GM21381 (cell line): Measurements from ENCODE around the gene ZNF444.

ENCODE experiments used
- ATAC-seq: cut with Tn5 transposase; IDR thresholded peaks from one replicate; pipeline ENCODE4 v1.9.1; 2021; ENCODE audit warnings: mild to moderate bottlenecking, moderate library complexity; ENCODE audit not compliant: unreplicated experiment

The ZNF444 gene

DNA sequence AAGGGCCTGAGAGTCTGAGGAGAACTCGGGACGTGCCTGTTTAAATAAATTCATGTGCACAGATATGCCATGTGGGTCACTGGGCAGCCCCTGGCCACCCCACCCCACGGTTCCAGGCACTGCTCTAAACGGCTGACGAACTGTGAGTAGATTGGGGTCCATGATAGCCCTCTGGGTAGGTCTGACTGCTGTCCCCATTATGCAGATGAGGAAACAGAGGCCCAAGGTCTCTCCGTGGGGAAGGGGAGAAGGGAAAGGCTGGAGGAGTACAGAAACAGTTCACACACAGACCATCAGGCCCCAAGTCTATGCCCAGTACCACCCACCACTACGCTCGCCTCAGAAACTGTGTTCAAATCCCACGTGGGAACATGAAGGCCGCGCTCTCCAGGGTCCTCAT, 34.1 kb upstream of the ZNF444 start:
- no peak for ATAC-seq

DNA sequence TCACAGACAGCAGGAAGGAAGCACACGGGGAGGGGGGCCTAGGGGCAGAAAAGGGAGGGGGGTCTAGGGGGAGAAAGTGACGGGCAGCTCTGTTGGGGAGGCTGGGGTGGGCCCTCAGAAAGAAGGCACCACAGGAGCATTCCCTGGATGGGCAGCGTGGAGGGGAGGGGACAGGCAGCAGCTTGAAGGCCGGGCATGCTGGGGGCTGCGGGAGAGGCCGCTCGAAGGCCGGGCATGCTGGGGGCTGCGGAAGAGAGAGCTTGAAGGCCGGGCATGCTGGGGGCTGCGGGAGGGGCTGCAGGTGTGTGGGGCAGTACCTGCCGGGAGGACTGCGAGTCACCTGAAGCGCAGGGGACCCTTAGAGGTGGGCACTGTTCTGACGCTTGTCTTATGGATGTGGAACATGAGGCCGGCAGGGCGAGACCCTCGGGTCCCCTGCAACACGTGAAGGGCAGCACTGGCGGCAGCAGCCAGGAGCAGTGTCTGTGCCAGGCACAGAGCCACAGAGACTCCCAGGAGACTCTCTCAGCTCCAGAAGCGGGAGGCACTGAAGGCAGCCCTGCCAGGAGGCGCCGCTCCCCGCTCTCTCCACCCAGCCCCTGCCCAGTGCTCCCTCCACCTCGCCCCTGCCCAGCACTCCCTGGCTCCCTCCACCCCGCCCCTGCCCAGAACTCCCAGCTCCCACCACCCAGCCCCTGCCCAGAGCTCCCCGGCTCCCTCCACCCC, 33.3 kb upstream of the ZNF444 start:
- no peak for ATAC-seq

DNA sequence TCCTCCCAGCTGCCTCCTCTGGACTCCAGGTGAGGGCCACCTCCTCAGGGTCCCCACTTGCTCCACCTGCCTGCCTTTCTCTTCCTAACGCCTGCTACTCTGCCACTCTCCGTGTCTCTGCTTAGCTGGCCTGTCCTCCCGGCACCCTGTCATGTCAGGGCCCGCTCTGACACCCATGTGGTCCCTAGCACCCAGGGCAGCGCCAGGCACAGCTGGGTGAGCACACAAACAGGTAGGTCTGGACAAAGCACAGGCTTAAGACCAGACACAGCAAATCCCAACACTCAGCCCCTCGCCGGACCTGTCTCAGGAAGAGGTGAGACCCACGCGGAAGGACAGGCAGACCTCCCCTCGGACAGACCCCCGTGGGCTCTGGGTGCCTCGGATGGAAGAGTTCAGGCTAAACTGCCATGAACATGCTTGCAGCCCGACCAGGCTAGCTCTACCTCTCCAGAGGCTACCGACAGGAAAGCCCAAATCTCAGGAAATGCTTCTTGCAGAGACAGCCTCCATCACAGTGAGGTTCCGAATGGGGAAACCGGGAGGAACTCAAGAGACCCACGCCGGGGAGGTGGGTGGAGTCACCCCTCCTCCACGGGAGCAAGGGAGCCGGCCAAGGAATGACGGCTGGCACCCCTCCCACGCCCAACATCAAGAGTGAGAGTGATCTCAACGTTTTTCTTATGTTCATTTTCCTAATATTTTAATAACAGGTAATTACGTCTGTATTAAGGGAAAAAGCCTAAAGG, 32.5 kb upstream of the ZNF444 start:
- no peak for ATAC-seq

DNA sequence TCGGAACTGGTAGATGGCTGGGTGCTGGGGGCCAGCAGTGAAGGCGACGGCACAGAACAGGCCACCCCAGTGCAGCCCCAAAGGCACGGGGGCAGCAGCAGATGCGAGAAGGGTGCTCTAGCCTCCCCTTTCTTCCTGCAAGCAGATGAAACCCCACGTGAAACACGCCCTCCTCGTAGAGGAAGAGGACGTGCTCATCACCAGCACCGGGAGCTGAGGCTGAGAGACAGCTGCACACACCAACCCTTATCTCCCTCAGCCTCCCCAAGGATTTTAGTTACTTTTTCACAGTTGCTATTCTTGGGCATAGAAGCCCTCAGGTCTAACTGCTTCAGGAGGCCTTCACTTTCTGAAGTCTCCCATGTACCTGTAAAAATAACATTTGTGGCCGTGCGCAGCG, 31.9 kb upstream of the ZNF444 start:
- no peak for ATAC-seq

DNA sequence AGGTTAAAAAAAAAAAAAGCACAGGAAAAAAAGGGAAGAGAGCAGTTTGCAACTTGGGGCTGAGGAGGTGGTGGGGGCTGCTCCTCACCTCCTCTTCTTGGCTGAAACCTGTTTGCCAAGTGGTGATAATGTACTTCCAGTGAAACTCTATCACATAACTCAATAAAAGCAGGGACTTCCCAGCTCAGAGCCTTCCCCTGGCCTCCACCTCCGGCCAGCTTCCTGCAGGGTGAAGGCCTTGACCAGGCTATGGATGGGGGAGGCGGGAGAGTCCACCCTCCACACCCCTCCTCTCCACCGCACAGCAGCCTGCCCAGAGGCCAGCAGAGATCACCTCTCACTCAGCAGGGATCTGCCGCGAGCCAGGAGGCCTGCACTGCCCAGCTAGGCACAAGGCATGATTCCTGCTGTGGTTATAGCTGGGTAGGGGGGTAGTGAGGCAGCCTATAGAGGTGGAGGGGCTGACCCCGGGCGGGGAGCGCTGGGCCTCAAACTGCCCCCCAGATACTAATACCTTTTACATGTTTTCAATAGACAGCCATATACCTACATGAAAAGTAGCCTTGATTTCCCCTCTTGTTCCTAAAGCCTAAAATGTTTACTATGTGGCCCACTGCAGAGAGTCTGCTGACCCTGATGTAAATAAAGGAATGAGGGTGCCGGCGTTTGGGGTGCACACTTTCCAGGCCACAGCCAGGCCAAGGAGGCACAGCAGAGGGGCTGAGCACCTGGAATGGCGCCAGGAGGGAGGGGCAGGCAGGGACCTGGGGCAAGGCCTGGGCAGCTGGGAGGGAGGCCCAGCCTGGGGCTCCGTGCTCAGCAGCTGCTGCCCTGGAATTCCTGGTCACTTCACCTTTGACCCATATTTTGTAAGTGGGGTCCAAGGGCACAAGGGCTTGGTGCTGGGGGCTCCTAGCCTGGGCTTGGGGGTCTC, 30.3 kb upstream of the ZNF444 start:
- no peak for ATAC-seq

DNA sequence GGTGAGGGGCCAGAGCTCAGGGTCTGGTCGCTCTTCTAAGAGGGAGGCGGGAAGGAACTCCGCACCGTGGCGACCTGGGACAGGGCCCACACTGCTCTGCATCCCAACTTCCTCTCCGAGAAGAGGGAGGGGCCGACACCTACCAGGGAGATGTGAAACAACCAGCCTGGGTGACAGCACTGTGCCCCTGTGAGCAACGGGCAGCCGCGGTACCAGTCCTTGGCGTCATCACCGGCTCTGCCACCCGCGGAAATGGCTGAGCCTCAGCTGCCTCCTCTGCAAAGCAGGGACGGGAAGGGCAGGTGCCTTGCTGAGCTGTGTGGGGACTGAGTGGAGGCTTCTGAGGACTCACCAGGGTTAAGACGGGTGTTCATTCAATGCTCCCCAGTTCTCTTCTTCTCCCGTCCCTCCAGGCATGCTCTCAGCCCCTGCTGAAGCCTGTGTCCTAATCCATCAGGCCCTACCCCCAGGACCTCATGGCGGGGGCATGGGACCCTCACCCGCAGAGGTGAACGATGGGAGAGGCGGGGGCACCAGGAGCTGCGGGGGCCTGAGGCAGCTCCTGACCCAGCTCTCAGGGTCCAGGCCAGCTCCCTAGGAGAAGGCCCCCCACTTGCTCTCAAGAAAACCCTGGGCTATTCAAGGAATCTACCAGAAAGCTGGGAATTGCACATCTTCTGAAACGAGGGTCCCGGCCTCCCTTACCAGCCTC, 29.3 kb upstream of the ZNF444 start:
- peak; percentile 88 for ATAC-seq

DNA sequence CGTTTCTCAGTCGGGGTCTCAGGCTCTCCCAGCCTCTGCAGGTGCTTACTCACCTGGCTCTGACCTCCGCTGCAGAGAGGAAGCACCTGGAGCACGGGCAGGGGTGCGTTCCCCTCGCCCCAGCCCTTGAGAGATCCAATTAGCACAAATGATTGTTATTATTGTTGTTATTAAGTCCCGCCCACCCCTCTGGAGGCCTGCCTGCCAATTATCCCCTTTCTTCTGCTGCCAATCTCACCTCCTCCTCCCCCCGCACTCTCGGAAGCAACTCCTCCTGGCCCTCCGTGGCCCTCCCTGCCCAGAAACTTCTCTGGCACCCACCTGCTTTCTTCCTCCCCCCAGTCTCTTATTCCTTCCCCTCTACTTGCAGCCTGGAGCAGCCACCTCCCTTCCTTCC, 28.8 kb upstream of the ZNF444 start:
- ATAC-seq, result no peak

DNA sequence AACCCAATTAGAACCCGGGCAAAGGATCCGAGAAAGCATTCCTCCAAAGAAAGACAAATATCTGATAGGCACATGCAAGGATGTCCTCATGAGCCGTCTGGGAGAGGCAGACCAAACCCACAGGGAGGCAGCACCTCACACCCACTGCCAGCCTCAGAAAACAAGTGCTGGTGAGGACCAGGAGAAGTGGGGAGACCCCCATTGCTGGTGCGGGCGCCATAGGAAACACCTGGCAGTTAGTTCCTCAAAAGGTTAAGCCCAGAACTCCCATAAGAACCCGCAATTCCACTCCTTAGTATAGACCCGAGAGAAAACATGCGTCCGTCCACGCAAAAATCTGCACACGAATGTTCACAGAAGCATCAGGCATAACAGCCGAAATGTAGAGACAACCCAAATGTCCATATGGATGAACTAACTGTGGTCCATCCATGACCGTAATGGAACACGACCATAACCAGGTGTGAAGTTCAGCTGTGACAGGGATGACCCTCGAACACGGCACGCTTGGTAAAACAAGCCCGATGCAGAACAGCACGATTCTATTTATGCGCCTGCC, 27.9 kb upstream of the ZNF444 start:
- no peak for ATAC-seq

DNA sequence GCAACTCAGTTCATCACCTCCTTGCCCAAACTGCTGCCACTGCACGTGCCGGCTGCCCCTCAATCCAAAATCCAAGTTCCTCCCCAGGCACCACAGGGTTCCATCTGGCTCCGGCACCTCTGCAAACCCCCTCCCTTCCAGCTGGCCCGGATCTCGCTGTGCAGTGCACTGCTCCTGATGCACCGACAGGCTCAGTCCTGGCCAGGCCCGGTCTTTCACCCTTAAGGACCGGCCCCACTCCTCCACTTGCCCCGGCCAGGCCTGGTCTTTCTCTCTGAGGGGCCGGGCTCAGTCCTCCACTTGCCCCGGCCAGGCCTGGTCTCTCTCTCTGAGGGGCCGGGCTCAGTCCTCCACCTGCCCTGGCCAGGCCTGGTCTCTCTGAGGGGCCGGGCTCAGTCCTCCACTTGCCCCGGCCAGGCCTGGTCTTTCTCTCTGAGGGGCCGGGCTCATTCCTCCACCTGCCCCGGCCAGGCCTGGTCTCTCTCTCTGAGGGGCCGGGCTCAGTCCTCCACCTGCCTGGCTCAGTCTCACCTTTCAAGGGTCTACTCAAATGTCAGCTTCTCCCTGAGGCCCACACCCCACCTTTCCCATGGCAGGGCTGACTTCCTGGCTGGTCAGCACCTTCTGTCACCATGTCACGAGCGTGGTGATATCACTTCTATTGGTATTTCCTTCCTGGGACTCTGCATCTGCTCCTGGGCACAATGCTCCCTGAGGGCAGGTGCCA, 26.9 kb upstream of the ZNF444 start:
- ATAC-seq, result no peak

DNA sequence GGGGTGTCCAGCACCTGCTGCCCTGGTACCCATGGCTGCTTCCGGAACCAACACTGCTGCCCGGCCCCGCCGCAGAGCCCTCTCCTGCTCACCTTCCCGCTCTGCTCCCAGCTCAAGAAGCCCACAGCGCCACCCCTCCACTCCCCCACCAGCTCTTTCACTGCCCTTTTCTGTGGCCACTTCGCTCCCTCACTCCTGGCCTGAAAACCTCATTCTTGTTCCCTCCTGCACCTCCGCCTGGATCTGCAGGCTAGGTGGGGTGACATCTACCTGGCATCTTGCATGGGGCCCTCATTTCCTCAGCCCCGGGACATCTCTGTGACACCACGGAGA, 26.3 kb upstream of the ZNF444 start:
- no peak for ATAC-seq

DNA sequence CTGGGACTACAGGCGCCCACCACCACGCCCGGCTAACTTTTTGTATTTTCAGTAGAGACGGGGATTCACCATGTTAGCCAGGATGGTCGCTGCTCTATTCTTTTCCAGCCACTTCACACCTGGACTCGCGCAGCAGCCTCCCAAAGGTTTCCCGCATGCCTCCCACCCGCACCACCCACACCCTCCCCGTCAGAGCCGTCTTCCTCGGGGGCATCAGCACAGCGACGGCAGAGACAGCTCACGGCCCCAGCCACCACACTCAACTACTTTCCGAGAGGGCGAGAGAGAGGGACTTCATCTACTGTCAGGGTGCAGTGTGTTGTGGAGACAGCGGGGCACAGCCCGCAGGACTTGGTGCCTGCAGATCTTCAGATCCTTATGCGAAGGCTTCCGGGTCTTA, 25.6 kb upstream of the ZNF444 start:
- ATAC-seq, result no peak

DNA sequence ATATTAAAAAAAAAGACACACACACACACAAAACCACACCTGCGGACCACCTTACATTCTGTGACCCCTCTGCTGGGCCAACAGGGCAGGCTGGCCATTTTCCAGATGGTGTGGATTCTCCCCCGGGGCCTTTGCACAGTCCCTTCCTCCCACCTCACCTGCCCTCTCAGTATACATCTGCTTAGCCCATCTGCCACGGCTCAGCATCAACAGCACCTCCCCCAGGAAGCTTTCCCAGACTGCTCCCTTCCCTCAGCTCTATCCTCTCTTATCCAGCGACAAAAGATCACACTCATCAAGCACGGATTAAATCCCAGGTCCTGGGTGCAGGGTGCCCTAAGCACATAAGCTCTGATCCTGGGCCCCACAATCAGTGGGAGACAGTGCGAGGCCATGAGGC, 24.5 kb upstream of the ZNF444 start:
- no peak for ATAC-seq

DNA sequence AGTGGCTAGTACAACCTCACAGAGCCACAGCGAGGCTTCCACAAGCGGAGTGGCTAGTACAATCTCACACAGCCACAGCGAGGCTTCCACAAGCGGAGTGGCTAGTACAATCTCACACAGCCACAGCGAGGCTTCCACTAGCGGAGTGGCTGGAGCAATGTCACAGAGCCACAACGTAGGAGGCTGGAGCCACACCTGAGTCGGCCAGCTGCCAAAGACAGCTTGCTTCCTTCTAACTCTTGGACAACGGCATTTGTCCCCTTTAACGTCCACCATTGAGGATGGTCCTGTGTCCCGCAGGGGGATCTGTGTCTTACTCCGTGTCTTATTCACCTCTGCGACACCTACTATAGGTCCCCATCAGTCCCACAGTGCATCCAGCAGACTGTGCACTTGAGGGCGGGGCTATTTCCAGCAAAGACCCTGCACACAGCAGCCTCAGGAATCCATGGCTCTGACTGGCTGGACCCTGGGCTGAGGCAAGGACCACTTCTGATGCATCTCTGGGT, 23.7 kb upstream of the ZNF444 start:
- ATAC-seq, result no peak

DNA sequence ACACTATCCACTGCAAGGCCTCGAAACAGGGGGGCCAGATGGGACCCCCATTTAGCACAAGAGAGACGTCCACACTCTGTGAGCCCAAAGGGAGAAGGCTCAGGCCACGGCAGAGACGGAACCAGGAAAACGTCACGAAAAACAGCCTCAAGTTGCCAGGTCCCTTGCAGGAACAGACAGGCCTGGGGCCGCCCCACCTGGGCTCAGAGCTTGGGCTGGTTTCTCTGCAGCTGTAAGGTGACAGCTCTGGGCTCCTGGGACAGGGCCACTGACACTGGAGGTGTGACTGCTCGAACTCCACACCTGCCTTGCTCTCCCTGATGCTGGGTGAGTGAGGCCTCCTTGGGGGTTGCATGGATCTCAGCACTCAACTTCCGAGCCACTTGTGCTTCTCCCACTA, 23.2 kb upstream of the ZNF444 start:
- ATAC-seq, result no peak

DNA sequence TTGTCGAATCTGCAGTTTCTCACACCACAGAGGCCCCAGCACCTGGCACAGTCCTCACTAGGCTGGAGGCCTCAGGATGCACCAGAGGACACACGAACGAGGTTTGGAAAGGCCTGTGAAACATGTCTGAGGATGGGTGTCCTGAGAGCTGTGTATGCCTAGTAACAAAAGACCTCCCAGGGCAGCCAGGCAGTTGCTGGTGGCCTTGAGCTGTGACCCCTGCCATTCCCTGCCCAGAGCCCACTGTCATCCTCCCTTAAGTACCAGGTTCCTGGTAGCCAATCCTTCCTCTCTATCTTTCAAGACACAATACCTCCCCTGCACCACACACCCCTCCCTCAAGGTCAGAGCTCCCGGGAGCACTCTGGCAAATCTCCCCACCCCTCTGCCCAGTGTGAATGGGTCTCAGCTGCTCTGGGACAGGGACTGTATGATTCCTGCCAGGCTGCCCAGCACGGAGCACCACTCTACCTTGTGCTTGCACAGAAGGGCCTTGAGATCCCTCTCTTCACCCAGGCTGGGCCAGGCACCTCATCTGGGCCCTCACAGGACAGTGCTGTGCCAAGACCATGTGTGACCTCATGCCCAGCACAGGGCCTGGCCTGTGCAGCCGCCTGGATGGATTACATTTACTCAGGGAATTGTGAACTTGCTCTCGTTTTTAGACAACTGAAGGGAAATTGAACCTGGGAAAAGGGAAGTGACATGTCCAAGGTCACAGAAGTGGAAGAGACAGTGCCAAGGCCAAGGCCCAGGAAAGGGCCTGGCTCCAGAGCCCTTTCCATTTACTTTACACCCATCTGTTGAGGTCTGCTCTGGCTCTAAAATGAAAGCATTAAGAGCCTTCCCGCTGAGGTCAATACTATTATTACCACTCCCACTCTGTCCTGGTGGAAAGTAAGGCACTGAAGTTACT, 22.2 kb upstream of the ZNF444 start:
- no peak for ATAC-seq

DNA sequence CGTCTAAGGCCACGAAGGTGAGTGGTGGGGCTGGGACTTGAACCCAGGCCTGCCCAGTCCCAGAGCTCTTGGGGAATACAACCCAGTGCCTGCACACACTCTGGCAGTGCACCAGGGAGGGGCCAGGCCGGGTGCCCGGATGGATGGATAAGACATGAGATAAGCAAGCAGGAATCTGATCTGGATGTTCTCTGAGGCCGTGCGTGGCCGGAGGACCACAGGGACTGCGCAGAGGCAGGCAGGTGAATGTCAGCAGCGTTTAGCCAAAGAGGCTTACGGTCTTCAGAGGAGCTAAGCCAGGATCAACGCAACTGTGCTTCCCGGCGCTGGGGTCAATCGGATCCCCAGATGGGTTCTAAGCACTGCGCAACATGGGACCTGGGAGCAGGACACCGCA, 21.5 kb upstream of the ZNF444 start:
- ATAC-seq, result no peak

DNA sequence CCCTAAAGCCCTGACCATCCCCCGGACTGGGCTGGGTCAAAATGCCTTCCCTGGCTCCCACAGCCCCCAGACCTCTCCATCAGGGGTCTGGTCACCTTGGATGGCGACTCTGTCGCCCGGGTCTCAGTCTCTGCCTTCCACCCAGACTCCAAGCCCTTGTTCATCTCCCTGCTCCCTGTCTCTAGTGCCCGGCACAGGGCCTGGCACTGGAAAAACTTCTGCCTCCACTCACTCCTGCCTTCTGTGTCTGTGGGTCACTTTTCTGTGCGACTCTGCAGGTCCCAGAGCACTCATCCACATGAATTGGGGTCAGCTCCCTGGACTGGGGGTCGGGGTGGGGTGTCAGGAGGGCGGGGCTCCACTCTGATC, 21.1 kb upstream of the ZNF444 start:
- ATAC-seq, result no peak

DNA sequence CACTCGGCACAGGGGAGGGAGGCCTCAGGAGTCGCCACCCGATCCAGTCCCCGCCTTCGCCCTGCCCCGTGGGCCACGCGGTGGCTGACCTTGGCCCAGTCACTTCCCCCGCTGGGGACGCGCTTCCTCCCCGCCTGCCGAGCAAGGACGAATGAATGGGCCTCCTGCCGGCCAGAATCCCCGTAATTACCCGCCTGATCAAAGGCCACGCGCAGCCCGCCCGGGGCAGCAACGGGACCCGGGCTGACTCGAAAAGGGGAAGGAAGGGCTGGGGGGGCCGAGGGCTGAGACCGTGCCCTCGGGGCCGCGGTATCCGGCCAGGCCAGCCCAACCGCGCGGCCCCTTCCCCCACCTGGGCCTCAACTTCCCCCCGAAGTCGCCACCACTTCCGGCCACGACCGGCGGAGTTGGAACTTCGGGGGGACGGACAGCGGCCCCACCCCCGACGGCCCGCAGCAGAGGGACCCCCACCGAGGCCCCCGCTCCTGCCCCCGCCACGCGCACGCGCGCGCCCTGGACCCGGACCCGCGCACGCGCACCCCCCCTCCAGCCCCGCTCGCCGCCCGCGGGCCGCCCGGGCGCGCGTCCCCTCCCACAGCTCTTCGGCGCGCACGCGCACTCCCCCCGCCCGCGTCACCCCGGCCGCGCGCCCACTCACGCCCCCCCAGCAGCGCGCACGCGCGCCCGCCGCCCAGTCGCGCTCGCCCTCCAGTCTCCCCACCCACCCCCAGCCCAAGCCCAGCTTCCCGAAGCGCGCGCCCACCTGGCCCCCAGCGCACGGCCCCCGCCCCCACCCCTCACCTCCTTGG, 20.5 kb upstream of the ZNF444 start:
- peak; percentile 21 for ATAC-seq
